ENCODE data around the gene SUPT3H. TPM values are rescaled to one million over a fixed set of nuclear protein-coding genes. Genes with fewer than 3 reads are reported as not detected.

The SUPT3H gene
- total RNA-seq, 2 donors from 2014 or later, result 5.3 to 6.6 TPM

GRCh38 chr6:45082091-45082490 is 295.6 kb downstream of the SUPT3H start:
- ATAC-seq (ENCODE audit: insufficient number of reproducible peaks, low FRiP score, low read depth), result no peak
- no peaks in the 10 kb centered on the region for H3K36me3 ChIP-seq
- H3K4me1 ChIP-seq (ENCODE audit: control insufficient read depth in 1 of 2, low read depth in 2 of 2), result no peaks in the 10 kb centered on the region
- peaks cover 12% of the 10 kb centered on the region for H3K9me3 ChIP-seq
- TF ChIP-seq, protein P1, sequence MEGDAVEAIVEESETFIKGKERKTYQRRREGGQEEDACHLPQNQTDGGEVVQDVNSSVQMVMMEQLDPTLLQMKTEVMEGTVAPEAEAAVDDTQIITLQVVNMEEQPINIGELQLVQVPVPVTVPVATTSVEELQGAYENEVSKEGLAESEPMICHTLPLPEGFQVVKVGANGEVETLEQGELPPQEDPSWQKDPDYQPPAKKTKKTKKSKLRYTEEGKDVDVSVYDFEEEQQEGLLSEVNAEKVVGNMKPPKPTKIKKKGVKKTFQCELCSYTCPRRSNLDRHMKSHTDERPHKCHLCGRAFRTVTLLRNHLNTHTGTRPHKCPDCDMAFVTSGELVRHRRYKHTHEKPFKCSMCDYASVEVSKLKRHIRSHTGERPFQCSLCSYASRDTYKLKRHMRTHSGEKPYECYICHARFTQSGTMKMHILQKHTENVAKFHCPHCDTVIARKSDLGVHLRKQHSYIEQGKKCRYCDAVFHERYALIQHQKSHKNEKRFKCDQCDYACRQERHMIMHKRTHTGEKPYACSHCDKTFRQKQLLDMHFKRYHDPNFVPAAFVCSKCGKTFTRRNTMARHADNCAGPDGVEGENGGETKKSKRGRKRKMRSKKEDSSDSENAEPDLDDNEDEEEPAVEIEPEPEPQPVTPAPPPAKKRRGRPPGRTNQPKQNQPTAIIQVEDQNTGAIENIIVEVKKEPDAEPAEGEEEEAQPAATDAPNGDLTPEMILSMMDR (IDR thresholded peaks at IDR 0.05), result no peak
- H3K27ac ChIP-seq, result no peak overlapping the region
- H3K27me3 ChIP-seq (replicated peaks; ENCODE audit: insufficient read depth), result no peaks in the 10 kb centered on the region
- no peak for DNase-seq (ENCODE audit: low spot score)
- H3K4me3 ChIP-seq, result no peak overlapping the region

- no peaks in the 10 kb centered on the region for H3K27me3 ChIP-seq (replicated peaks; ENCODE audit: insufficient read depth)
- no peak for ATAC-seq (ENCODE audit: insufficient number of reproducible peaks, low FRiP score, low read depth)
These were observed 296.1 kb downstream of the SUPT3H start for GRCh38 chr6:45081634-45082033.

DNA sequence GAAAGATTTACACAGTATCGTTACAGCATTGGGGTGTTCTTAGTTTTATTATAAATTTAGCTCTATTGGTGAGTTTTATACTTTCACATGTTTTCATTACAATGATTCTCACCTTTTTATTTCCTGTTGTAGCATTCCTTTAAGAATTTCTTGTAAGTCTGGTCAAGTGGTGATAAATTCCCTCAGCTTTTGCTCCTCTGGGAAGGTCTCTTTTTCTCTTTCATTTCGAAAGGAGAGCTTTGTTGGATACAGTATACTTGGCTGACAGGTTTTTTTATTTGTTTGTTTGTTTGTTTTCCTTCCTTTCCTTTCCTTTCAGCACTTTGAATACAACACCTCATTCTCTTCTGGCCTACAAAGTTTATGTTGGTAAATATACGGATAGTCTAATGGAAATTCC is 299.3 kb downstream of the SUPT3H start:
- no peaks in the 10 kb centered on the region for H3K36me3 ChIP-seq
- H3K27ac ChIP-seq, result no peak overlapping the region
- TF ChIP-seq, protein P1 (IDR thresholded peaks at IDR 0.05), result no peak
- H3K4me3 ChIP-seq, result no peak overlapping the region
- peaks cover 12% of the 10 kb centered on the region for H3K9me3 ChIP-seq
- no peaks in the 10 kb centered on the region for H3K4me1 ChIP-seq (ENCODE audit: control insufficient read depth in 1 of 2, low read depth in 2 of 2)
- DNase-seq (ENCODE audit: low spot score) (no peak), ATAC-seq (ENCODE audit: insufficient number of reproducible peaks, low FRiP score, low read depth) (no peak)
- no peaks in the 10 kb centered on the region for H3K27me3 ChIP-seq (replicated peaks; ENCODE audit: insufficient read depth)

More at GRCh38 chr6:45081634-45082033, 296.1 kb downstream of the SUPT3H start:
- TF ChIP-seq, protein P1 (IDR thresholded peaks at IDR 0.05), result no peak
- Histone ChIP-seq H3K4me1 (ENCODE audit: control insufficient read depth in 1 of 2, low read depth in 2 of 2) (no peaks in the 10 kb centered on the region), H3K4me3 (no peak overlapping the region), H3K36me3 (no peaks in the 10 kb centered on the region), H3K9me3 (peaks cover 12% of the 10 kb centered on the region), H3K27ac (no peak overlapping the region)
- no peak for DNase-seq (ENCODE audit: low spot score)

DNA sequence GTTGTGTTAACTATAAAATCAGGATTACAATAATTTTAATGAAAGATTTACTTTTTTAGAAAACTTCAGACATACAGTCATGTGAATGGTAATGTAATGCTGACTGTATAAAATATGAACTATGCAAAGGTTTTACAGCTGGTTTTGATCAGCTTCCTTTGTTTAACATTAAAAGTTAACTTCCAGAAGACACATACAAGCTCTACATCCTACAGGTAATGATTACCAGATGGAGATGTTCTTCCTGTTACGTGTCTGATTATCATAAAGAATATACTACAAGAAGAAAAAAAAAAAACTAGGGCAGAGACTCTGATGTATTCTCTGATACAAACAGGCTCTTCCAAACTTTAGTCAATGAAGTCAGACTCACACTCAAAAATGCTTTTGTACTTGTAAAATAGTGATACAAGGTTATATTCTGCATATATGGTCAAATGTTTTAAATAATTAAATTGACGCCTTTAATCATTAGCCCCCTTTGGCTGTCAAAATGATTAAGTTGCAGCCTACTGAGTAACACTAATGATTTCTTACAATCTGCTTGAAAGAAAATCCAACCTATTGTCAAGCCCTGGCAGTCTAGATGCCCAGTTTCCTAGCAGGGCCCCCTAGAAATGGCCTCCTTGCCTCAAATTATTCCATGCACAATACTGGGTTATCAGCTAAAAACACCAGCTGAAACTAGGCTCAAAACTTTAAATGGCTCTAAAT is 301.4 kb downstream of the SUPT3H start:
- H3K4me1 ChIP-seq (ENCODE audit: control insufficient read depth in 1 of 2, low read depth in 2 of 2), result no peaks in the 10 kb centered on the region
- no peaks in the 10 kb centered on the region for H3K36me3 ChIP-seq
- no peak for ATAC-seq (ENCODE audit: insufficient number of reproducible peaks, low FRiP score, low read depth)
- H3K9me3 ChIP-seq, result peaks cover 12% of the 10 kb centered on the region
- H3K27ac ChIP-seq, result no peak overlapping the region
- no peaks in the 10 kb centered on the region for H3K27me3 ChIP-seq (replicated peaks; ENCODE audit: insufficient read depth)
- DNase-seq (ENCODE audit: low spot score), result no peak
- TF ChIP-seq, protein P1 (IDR thresholded peaks at IDR 0.05), result no peak
- no peak overlapping the region for H3K4me3 ChIP-seq

DNA sequence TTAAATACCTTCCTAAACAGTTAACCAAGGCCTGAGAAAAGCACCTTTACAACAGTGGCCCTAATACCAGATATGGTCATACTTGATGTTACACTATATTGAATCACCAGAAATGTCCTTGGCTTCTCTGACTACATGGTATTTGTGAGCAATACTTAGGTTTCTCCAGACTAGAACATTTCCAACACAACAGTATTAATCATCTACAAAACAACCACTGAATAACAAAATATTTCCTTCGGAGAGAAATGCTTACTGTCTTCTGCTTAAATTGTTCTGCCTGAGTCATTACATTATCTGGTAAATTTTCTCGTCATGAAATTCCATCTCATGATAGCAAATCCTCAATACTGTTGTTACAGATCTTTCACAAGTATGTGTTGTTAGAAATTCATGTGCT is 302.5 kb downstream of the SUPT3H start:
- TF ChIP-seq, protein P1 (IDR thresholded peaks at IDR 0.05), result no peak
- Histone ChIP-seq H3K27me3 (replicated peaks; ENCODE audit: insufficient read depth) (no peaks in the 10 kb centered on the region), H3K4me3 (no peak overlapping the region), H3K9me3 (peaks cover 12% of the 10 kb centered on the region), H3K27ac (no peak overlapping the region), H3K36me3 (no peaks in the 10 kb centered on the region), H3K4me1 (ENCODE audit: control insufficient read depth in 1 of 2, low read depth in 2 of 2) (no peaks in the 10 kb centered on the region)
- no peak for DNase-seq (ENCODE audit: low spot score)
- no peak for ATAC-seq (ENCODE audit: insufficient number of reproducible peaks, low FRiP score, low read depth)
